ENCODE data around the gene SEMA5A. TPM values are rescaled to one million over a fixed set of nuclear protein-coding genes. Genes with fewer than 3 reads are reported as not detected.

SEMA5A gene
- total and polyA plus RNA-seq, 2 of the 13 experiments (the other 11 are each of a cell fraction or from before 2014, with no cell fraction given): 0.01 TPM; not detected in 1

- 11% methylated on average over 4 of the region's 4 CpGs for WGBS (ENCODE audit: low lambda C conversion rate)
- Histone ChIP-seq H3K4me2 (ENCODE audit: low read depth, low read length) (no peak overlapping the region), H3K27ac (ENCODE audit: extremely low read length, insufficient read depth, low read length) (no peak overlapping the region), H3K4me1 (ENCODE audit: insufficient read depth, low read length) (no peaks in the 10 kb centered on the region), H3K4me3 (replicated peaks in 1 of 3; ENCODE audit: insufficient read depth in 1 of 3, low read depth in 2 of 3, low read length in 3 of 3) (no peak overlapping the region), H3K79me2 (ENCODE audit: insufficient read depth, low read length) (no peaks in the 10 kb centered on the region), H2AFZ (ENCODE audit: low read length) (no peak overlapping the region), H3K27me3 (ENCODE audit: control insufficient read depth in 1 of 2, insufficient read depth in 2 of 2, low read length in 2 of 2) (no peaks in the 10 kb centered on the region), H3K36me3 (replicated peaks in 1 of 2; ENCODE audit: control insufficient read depth in 1 of 2, insufficient read depth in 2 of 2, low read length in 2 of 2) (no peaks in the 10 kb centered on the region), H4K20me1 (ENCODE audit: insufficient read depth, low read length) (no peaks in the 10 kb centered on the region), H3K9ac (ENCODE audit: insufficient read depth, low read depth, low read length) (no peak overlapping the region), H3K9me3 (ENCODE audit: low read length) (no peaks in the 10 kb centered on the region)
- FAIRE-seq: no peak
- ChIA-PET CTCF (ENCODE audit: low intra/inter-chr PET ratio, low total read pairs) (no interaction called here), POLR2A (no interaction called here)
- TF ChIP-seq, protein P1, sequence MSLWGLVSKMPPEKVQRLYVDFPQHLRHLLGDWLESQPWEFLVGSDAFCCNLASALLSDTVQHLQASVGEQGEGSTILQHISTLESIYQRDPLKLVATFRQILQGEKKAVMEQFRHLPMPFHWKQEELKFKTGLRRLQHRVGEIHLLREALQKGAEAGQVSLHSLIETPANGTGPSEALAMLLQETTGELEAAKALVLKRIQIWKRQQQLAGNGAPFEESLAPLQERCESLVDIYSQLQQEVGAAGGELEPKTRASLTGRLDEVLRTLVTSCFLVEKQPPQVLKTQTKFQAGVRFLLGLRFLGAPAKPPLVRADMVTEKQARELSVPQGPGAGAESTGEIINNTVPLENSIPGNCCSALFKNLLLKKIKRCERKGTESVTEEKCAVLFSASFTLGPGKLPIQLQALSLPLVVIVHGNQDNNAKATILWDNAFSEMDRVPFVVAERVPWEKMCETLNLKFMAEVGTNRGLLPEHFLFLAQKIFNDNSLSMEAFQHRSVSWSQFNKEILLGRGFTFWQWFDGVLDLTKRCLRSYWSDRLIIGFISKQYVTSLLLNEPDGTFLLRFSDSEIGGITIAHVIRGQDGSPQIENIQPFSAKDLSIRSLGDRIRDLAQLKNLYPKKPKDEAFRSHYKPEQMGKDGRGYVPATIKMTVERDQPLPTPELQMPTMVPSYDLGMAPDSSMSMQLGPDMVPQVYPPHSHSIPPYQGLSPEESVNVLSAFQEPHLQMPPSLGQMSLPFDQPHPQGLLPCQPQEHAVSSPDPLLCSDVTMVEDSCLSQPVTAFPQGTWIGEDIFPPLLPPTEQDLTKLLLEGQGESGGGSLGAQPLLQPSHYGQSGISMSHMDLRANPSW (CRISPR knock-in tag; IDR thresholded peaks at IDR 0.05; ENCODE audit: borderline replicate concordance): no peak
- TF ChIP-seq ZNF672 (CRISPR knock-in tag; IDR thresholded peaks at IDR 0.05) (no peak), ZNF670 (CRISPR knock-in tag; IDR thresholded peaks at IDR 0.05; ENCODE audit: borderline replicate concordance) (no peak), SAFB2 (CRISPR knock-in tag; IDR thresholded peaks at IDR 0.05; ENCODE audit: borderline replicate concordance, low read depth) (no peak), MAFG (CRISPR knock-in tag; IDR thresholded peaks at IDR 0.05) (no peak), HOXA7 (CRISPR knock-in tag; IDR thresholded peaks at IDR 0.05) (no peak), ZBTB3 (CRISPR knock-in tag; IDR thresholded peaks at IDR 0.05; ENCODE audit: borderline replicate concordance, low read depth) (no peak), ZSCAN5A (CRISPR knock-in tag; IDR thresholded peaks at IDR 0.05; ENCODE audit: borderline replicate concordance) (no peak), ATRX (CRISPR knock-in tag; IDR thresholded peaks at IDR 0.05; ENCODE audit: borderline replicate concordance) (no peak), ZNF44 (CRISPR knock-in tag; IDR thresholded peaks at IDR 0.05) (no peak)
- TF ChIP-seq, protein P2, sequence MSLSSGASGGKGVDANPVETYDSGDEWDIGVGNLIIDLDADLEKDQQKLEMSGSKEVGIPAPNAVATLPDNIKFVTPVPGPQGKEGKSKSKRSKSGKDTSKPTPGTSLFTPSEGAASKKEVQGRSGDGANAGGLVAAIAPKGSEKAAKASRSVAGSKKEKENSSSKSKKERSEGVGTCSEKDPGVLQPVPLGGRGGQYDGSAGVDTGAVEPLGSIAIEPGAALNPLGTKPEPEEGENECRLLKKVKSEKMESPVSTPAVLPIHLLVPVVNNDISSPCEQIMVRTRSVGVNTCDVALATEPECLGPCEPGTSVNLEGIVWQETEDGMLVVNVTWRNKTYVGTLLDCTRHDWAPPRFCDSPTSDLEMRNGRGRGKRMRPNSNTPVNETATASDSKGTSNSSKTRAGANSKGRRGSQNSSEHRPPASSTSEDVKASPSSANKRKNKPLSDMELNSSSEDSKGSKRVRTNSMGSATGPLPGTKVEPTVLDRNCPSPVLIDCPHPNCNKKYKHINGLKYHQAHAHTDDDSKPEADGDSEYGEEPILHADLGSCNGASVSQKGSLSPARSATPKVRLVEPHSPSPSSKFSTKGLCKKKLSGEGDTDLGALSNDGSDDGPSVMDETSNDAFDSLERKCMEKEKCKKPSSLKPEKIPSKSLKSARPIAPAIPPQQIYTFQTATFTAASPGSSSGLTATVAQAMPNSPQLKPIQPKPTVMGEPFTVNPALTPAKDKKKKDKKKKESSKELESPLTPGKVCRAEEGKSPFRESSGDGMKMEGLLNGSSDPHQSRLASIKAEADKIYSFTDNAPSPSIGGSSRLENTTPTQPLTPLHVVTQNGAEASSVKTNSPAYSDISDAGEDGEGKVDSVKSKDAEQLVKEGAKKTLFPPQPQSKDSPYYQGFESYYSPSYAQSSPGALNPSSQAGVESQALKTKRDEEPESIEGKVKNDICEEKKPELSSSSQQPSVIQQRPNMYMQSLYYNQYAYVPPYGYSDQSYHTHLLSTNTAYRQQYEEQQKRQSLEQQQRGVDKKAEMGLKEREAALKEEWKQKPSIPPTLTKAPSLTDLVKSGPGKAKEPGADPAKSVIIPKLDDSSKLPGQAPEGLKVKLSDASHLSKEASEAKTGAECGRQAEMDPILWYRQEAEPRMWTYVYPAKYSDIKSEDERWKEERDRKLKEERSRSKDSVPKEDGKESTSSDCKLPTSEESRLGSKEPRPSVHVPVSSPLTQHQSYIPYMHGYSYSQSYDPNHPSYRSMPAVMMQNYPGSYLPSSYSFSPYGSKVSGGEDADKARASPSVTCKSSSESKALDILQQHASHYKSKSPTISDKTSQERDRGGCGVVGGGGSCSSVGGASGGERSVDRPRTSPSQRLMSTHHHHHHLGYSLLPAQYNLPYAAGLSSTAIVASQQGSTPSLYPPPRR (CRISPR knock-in tag; IDR thresholded peaks at IDR 0.05; ENCODE audit: borderline replicate concordance): no peak
- TF ChIP-seq, protein P3, sequence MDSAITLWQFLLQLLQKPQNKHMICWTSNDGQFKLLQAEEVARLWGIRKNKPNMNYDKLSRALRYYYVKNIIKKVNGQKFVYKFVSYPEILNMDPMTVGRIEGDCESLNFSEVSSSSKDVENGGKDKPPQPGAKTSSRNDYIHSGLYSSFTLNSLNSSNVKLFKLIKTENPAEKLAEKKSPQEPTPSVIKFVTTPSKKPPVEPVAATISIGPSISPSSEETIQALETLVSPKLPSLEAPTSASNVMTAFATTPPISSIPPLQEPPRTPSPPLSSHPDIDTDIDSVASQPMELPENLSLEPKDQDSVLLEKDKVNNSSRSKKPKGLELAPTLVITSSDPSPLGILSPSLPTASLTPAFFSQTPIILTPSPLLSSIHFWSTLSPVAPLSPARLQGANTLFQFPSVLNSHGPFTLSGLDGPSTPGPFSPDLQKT (CRISPR knock-in tag; IDR thresholded peaks at IDR 0.05; ENCODE audit: borderline replicate concordance): no peak
- BruUV-seq (replicated peaks): no TSS peak
- DNase-seq (ENCODE audit: low spot score): no peak
- in situ Hi-C loops (cut with HindIII; ENCODE audit: extremely low pct_ligation_motif_present, low pct_unique_long_range_greater_than_20kb): no loop called here
- no peak for ATAC-seq
- intact Hi-C loops (cut with micrococcal nuclease; ENCODE audit: unreplicated experiment): no loop called here
Measured at GRCh38 chr5:9374025-9374424, 171.8 kb downstream of the SEMA5A start.
